Stomach smooth muscle (tissue), 2 donors: Measurements from ENCODE around the gene PYURF.
"Not testable (repeated sequence)": the region's sequence is repeated elsewhere in the genome, so short reads cannot be mapped to it uniquely, and the experiment has no call there.

Experiments
- H3K27ac ChIP-seq: one replicate; pipeline ENCODE4 v1.7.0; 2013; ENCODE audit warnings: mild to moderate bottlenecking, low read length, inconsistent platforms
- H3K27me3 ChIP-seq, 2 donors: one replicate each; pipeline ENCODE4 v1.7.0; 2013; ENCODE audit warnings: low read length in 2 of 2; ENCODE audit not compliant: insufficient read depth in 2 of 2, control insufficient read depth in 1 of 2
- H3K36me3 ChIP-seq, 2 donors: one replicate each; pipeline ENCODE4 v1.7.0; 2013; ENCODE audit warnings: low read length in 2 of 2; ENCODE audit not compliant: control insufficient read depth in 2 of 2, insufficient read depth in 2 of 2
- H3K4me1 ChIP-seq: one replicate; pipeline ENCODE4 v1.7.0; 2013; ENCODE audit warnings: low read length; ENCODE audit not compliant: control insufficient read depth, insufficient read depth
- H3K4me3 ChIP-seq, 2 donors: one replicate each; pipeline ENCODE4 v1.7.0; 2013; ENCODE audit warnings: low read length in 2 of 2
- H3K9ac ChIP-seq, 2 donors: one replicate each; pipeline ENCODE4 v1.7.0; 2013; ENCODE audit warnings: low read length in 2 of 2, mild to moderate bottlenecking in 1 of 2
- H3K9me3 ChIP-seq, 2 donors: one replicate each; pipeline ENCODE4 v1.7.0; 2013; ENCODE audit warnings: low read length in 2 of 2; ENCODE audit not compliant: control insufficient read depth in 2 of 2
- donor health status: healthy.
- donor health status: Pancreatic carcinoma.

The PYURF gene

DNA sequence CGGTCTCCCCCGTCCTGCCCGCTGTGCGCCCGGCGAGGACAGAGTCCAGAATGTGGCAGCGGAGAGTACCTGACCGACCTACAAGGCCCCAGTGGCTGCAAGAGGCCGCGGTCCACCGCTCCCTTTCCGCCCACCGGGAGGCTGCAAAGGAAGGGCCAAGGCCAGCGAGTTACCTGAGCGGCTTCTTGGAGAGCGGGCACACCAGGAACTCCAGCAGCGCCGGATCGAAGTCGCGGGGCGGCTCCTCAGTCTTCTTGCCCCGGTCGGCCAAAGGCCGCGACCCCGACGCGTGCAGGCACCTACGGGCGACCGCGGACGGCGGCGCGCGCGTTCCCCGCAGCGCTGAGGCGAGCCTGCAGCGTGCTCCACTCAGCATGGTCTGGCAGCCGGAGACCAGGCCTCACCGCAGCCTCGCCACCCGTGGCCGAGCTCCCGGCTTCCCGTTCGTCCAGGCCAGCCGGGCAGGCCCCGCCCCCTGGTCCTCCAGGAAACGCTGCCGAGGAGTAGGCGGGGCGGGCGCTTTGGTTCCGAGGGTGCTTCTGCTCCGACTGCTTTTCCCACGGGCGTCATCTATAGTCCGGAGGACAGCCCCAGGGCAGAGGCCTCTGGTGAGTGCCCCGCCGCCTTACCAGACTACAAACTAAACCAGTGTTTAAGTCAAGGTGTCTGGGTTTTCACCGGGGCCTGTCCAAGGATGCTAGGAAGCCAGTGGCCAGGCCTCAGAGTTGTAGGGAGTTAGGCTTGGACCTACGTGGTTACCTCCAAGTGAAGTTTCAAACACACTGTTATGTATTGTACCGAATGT is at the start of gene PYURF:
TSS of gene PYURF (minus strand) at position 452 of the 805 bp plus-strand sequence. CDS start at position 376, 76 bp downstream.
- Histone ChIP-seq H3K9me3 (no peaks in the 10 kb centered on the region), H3K27me3 (no peaks in the 10 kb centered on the region)

GRCh38 chr4:88570001-88570400 is 46.4 kb upstream of the PYURF start:
- no peaks in the 10 kb centered on the region for H3K9me3 ChIP-seq
- H3K9ac ChIP-seq: no peak overlapping the region
- H3K4me3 ChIP-seq: no peak overlapping the region
- no peak overlapping the region for H3K27ac ChIP-seq
- H3K36me3 ChIP-seq: no peaks in the 10 kb centered on the region
- no peaks in the 10 kb centered on the region for H3K27me3 ChIP-seq
- H3K4me1 ChIP-seq: no peaks in the 10 kb centered on the region

More for the DNA sequence above, at the start of gene PYURF:
- Histone ChIP-seq H3K27ac (peak within 1 kb of the TSS; percentile 83), H3K4me3 (peak within 1 kb of the TSS; percentile 79 to 89), H3K4me1 (peaks cover 9% of the 10 kb centered on the region), H3K36me3 (peaks cover 2 to 10% of the 10 kb centered on the region in 2 donors), H3K9ac (peak within 1 kb of the TSS; percentile 86 to 91)

DNA sequence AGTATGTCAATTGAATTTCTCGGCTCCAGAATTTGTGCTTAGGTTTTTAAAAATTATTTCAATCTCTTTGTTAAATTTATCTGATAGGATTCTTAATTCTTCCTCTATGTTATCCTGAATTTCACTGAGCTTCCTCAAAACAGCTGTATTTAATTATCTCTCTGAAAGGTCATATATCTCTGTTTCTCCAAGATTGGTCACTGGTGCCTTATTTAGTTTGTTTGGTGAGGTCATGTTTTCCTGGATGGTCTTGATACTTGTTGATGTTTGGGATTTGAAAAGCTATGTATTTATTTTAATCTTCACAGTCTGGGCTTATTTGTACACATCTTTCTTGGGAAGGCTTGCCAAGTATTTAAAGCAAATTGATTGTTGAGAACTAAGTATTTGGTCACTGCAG is 44.0 kb upstream of the PYURF start:
- no peak overlapping the region for H3K27ac ChIP-seq
- H3K9ac ChIP-seq: no peak overlapping the region
- H3K27me3 ChIP-seq: no peaks in the 10 kb centered on the region
- H3K4me3 ChIP-seq: no peak overlapping the region
- no peaks in the 10 kb centered on the region for H3K4me1 ChIP-seq
- H3K36me3 ChIP-seq: no peaks in the 10 kb centered on the region
- H3K9me3 ChIP-seq: no peaks in the 10 kb centered on the region

GRCh38 chr4:88549815-88550214 is 26.2 kb upstream of the PYURF start:
- no peak overlapping the region for H3K9ac ChIP-seq
- no peaks in the 10 kb centered on the region for H3K9me3 ChIP-seq
- H3K4me1 ChIP-seq: no peaks in the 10 kb centered on the region
- no peaks in the 10 kb centered on the region for H3K27me3 ChIP-seq
- no peaks in the 10 kb centered on the region for H3K36me3 ChIP-seq
- H3K4me3 ChIP-seq: no peak overlapping the region
- no peak overlapping the region for H3K27ac ChIP-seq

GRCh38 chr4:88539322-88540068 is 15.9 kb upstream of the PYURF start:
- H3K4me3 ChIP-seq, H3K36me3 ChIP-seq, H3K27ac ChIP-seq, H3K9ac ChIP-seq, H3K9me3 ChIP-seq, H3K4me1 ChIP-seq, H3K27me3 ChIP-seq: not testable (repeated sequence)

DNA sequence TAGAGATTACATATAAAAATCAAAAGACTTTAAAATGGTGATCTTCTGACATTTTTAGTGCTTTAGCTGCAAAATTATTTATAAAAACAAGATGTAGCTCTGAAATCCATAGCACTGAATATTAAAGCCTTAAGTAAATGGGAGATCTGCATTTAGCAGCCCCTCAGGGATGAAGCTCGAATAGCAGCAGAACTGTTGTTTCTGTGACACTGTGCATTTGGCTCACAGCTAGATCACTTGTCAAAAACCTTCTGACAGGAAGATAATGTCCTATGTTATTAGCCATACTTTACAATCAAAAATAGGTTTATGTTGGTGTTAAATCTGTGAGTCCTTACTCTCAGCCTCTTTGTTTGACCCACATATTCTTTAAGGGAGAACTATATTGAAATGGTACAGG is 14.1 kb upstream of the PYURF start:
- Histone ChIP-seq H3K4me1 (peaks cover 2% of the 10 kb centered on the region), H3K4me3 (no peak overlapping the region), H3K9ac (no peak overlapping the region), H3K27ac (no peak overlapping the region), H3K36me3 (no peaks in the 10 kb centered on the region), H3K27me3 (no peaks in the 10 kb centered on the region), H3K9me3 (no peaks in the 10 kb centered on the region)

- Histone ChIP-seq H3K27me3 (no peaks in the 10 kb centered on the region), H3K4me3 (no peak overlapping the region), H3K9ac (no peak overlapping the region), H3K36me3 (no peaks in the 10 kb centered on the region), H3K9me3 (no peaks in the 10 kb centered on the region), H3K27ac (no peak overlapping the region), H3K4me1 (peaks cover 2% of the 10 kb centered on the region)
Observed at GRCh38 chr4:88535090-88535755, 11.6 kb upstream of the PYURF start.

DNA sequence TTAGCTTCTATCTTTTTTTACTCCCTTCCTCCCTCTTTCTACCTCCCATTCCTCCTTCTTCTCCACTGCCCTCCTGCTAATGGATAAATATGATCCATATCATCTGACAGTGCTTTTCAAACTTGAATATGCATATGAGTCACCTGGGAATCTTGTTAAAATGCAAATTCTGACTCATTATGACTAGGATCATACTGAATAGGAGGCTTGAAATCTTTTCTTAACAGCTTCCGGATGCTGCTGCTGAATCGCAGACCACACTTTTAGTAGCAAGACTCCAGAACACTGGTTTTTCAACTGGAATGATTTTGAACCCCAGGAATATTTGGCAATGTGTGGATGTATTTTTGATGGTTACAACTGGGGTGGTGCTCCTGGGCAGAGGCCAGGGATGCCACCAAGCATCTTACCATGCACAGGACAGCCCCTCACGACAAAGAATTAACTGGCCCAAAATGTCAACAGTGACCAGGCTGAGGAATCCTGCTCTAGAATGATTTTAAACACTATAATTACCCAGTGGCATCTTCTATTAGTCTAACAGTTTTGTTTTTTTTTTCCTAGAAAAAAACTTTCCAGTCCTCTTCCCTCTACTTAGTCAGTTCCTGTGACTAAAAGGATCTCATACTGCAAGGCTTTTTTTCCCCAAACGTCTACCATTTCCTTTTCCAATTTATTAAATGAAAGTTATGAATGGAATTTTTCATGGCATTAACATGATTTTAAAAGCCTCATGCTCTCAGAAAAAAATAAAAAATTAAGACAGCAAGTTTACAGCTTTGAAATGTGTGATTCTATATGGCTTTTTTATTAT is 10.6 kb upstream of the PYURF start:
- Histone ChIP-seq H3K27ac (no peak overlapping the region), H3K27me3 (no peaks in the 10 kb centered on the region), H3K4me3 (no peak overlapping the region), H3K9ac (no peak overlapping the region), H3K4me1 (no peaks in the 10 kb centered on the region), H3K9me3 (no peaks in the 10 kb centered on the region), H3K36me3 (no peaks in the 10 kb centered on the region)

DNA sequence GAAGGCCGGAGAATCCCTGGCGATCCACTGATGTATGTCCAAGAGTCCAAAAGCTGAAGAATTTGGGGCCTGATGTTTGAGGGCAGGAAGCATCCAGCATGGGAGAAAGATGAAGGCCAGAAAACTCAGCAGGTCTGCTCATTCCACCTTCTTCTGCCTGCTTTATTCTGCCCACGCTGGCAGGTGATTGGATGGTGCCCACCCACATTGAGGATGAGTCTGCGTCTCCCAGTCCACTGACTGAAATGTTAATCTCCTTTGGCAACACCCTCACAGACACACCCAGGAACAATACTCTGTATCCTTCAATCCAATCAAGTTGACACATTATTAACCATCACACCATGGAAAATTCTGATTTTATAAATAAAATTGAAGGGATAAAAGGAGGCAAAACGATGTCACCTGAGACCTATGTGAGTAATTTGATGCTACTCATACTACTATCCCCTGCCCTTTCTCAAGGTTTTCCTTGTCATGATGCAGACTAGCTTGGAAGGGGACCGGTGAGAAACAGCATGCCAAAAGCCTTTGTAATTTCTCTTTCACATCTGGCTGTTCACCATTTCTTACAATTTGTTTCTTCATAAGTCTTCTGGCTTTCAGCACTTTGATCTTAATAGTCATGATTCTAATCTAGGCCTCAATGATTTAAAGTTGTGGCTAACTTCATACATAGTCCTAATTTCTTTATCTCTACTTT is 9.7 kb upstream of the PYURF start:
- no peak overlapping the region for H3K27ac ChIP-seq
- no peaks in the 10 kb centered on the region for H3K9me3 ChIP-seq
- no peaks in the 10 kb centered on the region for H3K36me3 ChIP-seq
- H3K9ac ChIP-seq: no peak overlapping the region
- H3K4me3 ChIP-seq: no peak overlapping the region
- H3K4me1 ChIP-seq: no peaks in the 10 kb centered on the region
- H3K27me3 ChIP-seq: no peaks in the 10 kb centered on the region

DNA sequence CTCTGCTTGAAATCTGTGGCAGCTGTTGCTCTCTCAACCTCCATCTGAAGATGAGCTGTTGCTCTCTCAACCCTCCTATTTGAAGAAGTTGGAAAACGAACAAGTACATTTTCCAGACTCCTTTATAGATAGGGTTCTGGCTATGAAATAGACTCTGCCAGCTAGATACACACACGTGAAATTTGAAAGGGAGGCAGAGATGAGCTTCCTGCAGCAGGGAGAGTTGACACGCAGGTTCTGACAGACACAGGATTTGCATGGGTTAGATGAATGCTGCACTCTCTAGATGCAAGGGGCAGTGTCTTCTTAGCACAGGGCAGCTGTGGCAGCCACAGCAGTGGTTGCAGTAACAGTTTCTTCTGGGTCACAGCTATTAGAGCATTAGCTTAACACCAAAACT is 8.0 kb upstream of the PYURF start:
- Histone ChIP-seq H3K4me3 (no peak overlapping the region), H3K27me3 (no peaks in the 10 kb centered on the region), H3K9me3 (no peaks in the 10 kb centered on the region), H3K9ac (no peak overlapping the region), H3K4me1 (no peaks in the 10 kb centered on the region), H3K27ac (no peak overlapping the region), H3K36me3 (peaks cover 0 to 2% of the 10 kb centered on the region in 2 donors)
